GM12874 (cell line): ENCODE measurements around the gene TRUB2.

Source experiments
- TF ChIP-seq, protein P1 (sequence below): IDR thresholded peaks from 2 replicates; pipeline ENCODE4 v1.5.1; 2011; ENCODE audit warnings: low read depth, mild to moderate bottlenecking, control low read depth, low read length, moderate library complexity; ENCODE audit not compliant: insufficient read depth

Gene TRUB2

GRCh38 chr9:128282500-128282899 lies 39.7 kb downstream of the TRUB2 start:
- TF ChIP-seq, protein P1, sequence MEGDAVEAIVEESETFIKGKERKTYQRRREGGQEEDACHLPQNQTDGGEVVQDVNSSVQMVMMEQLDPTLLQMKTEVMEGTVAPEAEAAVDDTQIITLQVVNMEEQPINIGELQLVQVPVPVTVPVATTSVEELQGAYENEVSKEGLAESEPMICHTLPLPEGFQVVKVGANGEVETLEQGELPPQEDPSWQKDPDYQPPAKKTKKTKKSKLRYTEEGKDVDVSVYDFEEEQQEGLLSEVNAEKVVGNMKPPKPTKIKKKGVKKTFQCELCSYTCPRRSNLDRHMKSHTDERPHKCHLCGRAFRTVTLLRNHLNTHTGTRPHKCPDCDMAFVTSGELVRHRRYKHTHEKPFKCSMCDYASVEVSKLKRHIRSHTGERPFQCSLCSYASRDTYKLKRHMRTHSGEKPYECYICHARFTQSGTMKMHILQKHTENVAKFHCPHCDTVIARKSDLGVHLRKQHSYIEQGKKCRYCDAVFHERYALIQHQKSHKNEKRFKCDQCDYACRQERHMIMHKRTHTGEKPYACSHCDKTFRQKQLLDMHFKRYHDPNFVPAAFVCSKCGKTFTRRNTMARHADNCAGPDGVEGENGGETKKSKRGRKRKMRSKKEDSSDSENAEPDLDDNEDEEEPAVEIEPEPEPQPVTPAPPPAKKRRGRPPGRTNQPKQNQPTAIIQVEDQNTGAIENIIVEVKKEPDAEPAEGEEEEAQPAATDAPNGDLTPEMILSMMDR = no peak

DNA sequence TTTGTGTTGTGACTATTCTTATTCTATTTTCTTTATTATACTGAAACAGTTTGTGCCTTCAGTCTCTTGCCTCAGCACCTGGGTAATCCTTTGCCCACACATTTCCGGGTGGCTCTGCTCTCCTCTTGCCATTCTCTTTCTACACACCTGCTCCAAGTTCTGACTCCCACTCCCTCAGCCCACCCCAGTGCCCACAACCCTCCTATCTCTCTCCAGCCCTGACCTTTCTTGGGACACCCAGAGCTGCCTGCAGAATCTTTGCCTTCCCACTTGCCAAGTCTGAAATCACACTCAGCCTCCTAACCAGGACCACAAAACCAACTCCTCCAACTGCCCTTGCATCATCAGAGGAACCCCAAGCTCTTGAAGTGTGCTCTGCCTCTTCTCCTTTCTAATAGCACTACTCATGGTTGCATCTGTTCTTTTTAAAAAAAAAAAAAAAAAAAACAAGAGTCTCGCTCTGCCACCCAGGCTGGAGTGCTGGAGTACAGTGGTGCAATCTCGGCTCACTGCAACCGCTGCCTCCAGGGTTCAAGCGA lies 42.1 kb downstream of the TRUB2 start:
- TF ChIP-seq, protein P1 = no peak

- TF ChIP-seq, protein P1 = no peak
Observed at GRCh38 chr9:128276574-128277270, 45.5 kb downstream of the TRUB2 start.

DNA sequence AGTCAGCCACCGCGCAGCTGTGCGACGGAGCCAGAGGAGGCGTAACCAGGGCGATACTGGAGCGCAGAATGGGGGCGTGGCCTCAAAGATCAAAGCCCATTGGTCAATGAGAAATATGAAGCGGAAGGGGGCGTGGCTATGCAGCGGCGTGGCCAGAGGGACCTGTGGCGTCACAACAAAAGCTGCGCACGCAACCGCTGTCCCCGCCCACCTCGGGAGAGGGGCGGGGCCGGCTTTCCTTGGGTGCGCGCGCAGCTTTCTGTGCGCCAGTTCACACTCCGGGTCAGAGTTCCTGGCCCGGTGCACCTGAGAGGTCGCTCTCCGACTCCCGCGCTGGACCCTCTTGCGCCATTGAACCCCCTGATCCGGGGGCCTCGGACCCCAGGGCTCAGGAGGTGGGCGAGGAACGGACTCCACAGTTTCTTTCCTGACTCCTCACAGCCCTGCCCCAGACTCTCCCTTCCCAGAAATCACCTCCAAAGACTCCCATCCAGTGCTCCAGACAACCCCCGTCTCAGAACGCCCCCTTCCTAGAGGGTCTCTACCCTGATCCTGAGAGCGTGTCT lies 46.2 kb downstream of the TRUB2 start, which contains the start of gene SWI5:
SWI5 (plus strand) TSS at position 269 of the 566 bp plus-strand sequence.
- TF ChIP-seq, protein P1 = no peak

GRCh38 chr9:128275198-128276007 lies 46.8 kb downstream of the TRUB2 start, which contains the start of gene GOLGA2:
GOLGA2 (minus strand) TSS chr9:128276007; CDS start chr9:128275976, 31 bp downstream.
- TF ChIP-seq, protein P1 = no peak

DNA sequence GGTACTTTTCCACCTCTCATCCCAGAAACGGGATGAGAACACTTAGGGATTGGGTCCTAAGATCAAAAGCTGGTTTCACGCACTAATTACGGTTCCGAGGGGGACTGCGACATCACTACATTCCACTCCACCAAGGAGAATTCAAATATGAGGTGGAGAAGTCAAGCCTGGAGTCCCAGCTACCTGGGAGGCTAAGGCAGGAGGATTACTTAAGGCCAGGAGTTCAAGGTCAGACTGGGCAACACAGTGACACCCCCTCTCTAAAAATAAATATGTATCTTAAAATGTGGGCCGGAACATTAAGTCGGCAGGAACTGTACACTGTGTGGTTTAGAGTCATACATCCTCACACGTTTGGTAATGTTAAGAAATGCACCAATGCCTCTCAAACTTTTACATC lies 48.0 kb downstream of the TRUB2 start:
- TF ChIP-seq, protein P1 = no peak

DNA sequence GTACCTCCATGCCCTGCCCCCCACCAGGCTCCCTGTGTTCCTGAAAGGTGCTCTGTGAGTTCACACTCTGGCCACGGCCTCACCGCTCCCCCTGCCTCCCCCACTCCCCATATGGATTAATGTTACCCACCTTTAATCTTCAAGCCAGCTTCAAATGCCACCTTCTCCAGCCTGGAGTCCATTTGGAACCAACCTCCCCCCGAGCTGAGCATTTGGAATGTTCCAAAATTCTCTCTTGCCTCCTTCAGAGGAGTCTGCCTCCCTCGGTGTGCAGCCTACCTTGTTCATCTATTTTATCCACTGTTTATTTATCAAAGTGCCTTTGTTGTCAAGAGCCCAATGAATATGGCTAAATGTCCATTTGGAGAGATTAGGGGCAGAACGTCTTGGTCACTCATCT lies 50.7 kb downstream of the TRUB2 start:
- TF ChIP-seq, protein P1 = no peak
